ENCODE measurements around the gene TMEM147.

DNA sequence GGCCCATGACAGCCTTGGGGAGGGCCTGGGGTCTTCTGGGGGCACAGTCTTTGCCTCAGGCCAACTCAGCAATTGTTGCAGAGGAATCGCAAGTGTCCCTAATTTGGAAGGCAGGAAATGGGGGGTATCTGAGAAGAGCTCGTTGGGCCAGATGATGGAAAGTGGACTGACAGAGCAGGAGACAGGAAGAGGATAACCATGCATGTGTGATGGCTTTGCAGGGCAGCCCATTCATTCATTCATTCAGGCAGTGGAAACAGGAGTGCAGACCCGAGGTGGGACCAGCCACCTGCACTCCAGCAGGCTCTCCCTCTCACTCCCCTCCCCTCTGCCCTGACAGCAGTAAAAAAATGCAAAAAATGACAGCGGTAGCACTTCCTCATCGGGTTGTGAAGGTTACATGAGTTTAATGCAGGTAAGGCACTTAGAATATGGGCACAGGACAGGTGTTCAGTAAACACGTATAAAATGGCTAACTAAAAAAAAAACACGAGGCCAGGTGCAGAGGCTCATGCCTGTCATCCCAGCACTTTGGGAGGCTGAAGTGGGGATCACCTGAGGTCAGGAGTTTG lies 5.0 kb upstream of the TMEM147 start:
- TF ChIP-seq, protein P1, sequence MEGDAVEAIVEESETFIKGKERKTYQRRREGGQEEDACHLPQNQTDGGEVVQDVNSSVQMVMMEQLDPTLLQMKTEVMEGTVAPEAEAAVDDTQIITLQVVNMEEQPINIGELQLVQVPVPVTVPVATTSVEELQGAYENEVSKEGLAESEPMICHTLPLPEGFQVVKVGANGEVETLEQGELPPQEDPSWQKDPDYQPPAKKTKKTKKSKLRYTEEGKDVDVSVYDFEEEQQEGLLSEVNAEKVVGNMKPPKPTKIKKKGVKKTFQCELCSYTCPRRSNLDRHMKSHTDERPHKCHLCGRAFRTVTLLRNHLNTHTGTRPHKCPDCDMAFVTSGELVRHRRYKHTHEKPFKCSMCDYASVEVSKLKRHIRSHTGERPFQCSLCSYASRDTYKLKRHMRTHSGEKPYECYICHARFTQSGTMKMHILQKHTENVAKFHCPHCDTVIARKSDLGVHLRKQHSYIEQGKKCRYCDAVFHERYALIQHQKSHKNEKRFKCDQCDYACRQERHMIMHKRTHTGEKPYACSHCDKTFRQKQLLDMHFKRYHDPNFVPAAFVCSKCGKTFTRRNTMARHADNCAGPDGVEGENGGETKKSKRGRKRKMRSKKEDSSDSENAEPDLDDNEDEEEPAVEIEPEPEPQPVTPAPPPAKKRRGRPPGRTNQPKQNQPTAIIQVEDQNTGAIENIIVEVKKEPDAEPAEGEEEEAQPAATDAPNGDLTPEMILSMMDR (IDR thresholded peaks at IDR 0.05): no peak
- TF ChIP-seq POLR2A (IDR thresholded peaks at IDR 0.05): no peak

Data from uterus (tissue), 2 donors.